HG02938 (cell line): ENCODE data around the gene DAP.
A peak's percentile ranks its signal among the peaks of the same experiment; 100 is the strongest.

Experiments used
- ATAC-seq: cut with Tn5 transposase; IDR thresholded peaks from one replicate; pipeline ENCODE4 v1.9.1; 2021; ENCODE audit warnings: mild to moderate bottlenecking, moderate library complexity; ENCODE audit not compliant: unreplicated experiment

DAP gene

GRCh38 chr5:10695055-10695649, 65.9 kb downstream of the DAP start:
- ATAC-seq: no peak

GRCh38 chr5:10691826-10692785, 68.9 kb downstream of the DAP start:
- ATAC-seq: no peak

DNA sequence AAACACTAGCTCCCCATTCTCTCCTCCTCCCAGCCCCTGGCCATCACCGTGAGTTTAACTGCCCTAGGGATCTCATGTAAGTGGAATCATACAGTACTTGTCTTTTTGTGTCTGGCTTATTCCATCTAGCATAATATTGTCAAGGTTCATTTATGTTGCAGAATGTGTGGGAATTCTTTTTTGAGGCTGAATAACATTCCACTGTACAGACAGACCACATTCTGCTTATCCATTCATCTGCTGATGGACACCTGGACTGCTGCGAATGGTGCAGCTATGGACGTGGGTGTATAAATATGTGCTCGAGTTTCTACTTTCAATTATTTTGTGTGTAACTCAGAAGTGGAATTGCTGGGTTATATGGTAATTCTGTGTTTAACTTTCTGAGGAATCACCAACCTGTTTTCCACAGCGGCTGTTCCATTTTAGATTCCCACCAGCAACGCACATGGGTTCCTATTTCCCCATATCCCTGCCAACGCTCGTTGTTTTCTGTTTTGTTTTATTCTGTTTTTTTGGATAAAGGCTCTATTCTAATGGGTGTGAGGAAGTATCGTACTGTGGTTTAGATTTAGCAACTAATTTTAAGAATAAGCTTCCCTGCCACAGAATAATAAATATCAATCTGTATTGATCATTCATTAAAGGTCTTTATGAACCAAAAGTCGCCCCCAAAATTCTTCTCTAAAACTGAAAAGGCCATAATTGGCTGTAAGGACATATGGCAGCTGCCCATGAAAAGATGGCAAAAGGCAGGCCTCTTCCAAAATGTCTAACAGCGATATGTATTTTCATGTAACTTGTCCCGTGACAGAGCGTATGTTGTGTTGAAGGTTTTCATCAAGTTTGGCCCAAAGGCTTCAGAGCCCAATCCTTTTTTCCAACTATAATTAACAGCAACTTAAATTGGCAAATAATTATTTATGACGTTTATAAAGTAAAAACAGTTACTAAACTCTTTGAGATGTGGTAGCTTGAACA, 70.3 kb downstream of the DAP start:
- ATAC-seq: no peak

DNA sequence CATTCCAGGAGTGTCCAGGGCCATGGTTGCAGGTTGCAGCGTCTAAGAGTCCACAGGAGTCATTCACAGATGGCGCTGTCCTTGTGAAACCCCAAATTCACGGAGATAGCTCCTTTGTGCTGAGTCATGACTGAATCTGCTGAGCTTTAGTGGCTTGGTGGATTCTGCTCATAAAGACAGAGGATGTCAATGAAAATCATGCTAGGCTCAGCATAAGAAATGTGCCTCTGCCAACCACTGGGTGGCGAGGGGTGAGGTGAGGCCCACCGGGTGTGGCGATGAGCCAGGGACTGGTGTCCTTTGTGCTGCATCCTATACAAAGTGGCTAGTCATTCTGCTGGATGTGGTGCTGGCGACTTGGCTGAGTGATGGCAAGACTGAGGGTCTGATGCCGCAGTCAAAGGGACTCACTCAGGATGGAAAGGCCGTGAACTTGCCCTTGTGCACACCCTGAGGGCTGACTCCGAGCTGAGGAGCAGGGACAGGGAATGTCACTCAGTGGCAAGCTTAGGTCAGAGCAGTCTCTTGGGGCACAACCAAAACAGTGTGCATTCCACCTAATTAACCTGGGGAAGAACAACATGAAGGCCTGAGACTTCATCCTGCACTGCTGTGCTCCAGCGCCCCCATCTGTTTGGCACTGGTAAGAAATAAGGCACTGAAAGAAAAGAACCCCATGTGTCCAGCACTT, 71.5 kb downstream of the DAP start:
- ATAC-seq: no peak

DNA sequence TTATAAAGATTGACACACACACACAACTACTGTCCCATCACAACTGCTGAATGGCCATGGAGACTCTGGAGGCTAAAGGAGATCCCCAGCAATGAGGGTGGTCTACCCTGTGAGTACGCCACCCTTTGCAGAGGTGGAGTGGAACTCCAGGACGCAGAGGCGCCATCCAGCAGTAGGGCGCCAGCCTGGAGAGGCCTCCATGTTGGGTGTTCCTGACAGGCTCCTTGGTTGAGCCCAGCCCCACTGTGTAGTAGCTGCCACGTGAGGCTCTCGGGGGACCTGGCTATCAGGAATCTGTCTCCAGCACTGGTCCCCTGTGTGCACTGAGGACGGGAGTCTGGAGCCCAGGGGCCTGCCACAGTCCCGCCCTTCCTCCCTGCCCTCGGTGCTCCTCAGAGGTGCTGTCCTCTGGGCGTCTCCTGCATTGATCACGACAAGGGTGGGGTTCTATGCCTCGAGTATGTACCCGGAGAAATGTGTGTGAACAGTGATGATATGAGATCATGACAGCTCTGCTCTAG, 72.3 kb downstream of the DAP start:
- no peak for ATAC-seq

DNA sequence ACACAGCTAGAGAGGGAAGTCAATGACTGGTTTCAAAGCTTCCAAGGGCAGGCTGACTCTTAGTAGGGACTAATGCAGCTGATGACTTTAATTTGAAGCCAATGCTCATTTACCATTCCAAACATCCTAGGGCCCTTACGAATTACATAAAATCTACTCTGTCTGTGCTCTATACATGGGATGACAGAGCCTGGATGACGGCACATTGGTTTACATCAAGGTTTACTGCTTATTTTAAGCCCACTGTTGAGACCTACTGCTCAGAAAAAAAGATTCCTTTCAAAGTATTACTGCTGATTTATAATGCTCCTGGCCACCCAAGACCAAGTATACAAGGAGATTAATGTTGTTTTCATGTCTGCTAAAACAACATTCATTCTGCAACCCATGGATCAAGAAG, 74.1 kb downstream of the DAP start:
- ATAC-seq: no peak

- peak; percentile 86 for ATAC-seq
Measured at GRCh38 chr5:10685115-10685521, 75.9 kb downstream of the DAP start.

DNA sequence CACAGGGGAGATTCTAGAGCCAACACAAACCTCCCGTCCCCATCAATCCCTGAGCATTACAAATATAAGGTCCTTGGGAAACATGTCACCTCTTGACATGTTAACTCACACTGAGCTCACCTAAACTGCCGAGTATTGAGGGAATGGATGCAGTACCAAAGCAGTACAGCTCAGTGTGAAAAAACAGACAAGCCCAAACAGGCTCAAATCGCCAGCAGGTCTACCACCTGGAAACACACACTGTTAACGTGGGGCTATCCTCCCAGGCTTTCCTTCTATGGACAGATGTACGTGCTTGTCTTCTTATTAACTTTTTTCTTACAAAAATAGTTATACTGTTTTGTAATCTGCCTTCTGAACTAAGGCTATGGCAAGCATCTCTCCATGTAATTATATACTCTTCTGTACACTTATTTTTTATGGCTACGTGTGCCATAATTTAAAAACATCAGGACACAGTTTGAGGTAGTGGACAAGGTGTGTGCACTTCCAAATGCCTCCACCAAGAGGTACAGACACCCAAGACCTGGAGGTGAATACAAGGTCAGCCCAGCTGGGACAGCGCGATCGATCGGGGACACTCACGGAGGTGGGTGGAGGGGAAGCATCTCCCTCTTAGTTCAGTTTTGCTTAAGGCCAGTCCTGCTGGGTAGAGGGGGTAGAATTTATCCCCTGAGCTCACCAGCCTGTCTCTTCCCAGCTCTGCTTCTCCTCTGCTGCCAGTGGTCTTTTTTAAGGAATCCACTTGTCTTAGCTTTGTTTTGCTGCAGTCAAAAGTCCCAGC, 76.5 kb downstream of the DAP start:
- peak; percentile 59 for ATAC-seq

- no peak for ATAC-seq
Measured at GRCh38 chr5:10682801-10683525, 78.1 kb downstream of the DAP start.

GRCh38 chr5:10681731-10682679, 79.0 kb downstream of the DAP start:
- no peak for ATAC-seq

GRCh38 chr5:10680876-10681481, 80.1 kb downstream of the DAP start:
- ATAC-seq: no peak

DNA sequence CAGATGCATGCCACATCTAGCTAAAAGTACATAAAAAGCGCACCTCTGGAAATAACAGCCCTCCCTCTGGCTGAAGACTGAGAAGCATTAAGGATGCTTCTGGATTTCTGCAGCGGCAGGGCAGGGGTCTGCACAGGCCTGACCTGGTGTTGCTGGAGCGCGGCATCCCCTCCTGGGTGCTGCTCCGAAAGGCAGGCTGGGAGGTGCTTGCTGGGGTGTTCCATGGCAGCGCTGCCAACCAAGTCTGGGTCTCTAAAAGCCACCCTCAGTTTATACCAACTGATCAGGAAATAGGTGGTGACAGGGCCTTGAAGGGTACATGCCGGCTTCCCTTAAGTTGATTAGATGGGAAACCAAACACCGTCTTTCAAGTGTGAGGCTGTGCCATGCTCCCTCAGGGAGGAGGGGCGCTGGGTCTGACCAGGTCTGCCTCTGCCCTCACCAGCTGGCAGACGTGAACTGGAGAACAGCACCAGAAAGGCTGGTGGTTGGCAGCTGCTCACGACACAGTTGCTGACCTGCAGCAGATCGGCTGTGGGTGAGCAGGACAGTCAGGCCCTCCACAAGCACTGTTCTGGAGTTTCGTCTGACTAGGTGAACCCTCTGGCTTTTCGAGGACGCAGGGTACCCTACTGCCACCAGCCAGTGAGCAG, 81.6 kb downstream of the DAP start:
- no peak for ATAC-seq

- ATAC-seq: no peak
Measured at GRCh38 chr5:10678244-10678643, 82.8 kb downstream of the DAP start.

DNA sequence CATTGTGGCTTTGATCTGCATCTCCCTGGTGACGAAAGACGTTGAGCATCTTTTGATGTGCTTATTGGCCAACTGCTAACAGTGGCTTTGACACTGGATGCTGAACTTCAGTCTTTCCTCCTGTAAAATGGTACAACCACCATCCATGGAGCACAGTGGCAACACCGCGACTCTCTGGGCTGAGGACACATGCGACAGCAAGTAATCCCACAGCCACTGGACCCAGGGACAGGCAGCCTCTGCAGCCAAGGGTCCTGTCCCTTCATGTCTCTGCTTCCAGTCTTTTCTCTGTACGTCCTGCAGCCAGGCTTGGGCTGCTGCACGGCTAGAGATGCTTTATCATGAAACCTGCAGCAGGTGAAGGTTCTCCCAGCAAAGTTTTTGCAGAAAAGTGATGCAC, 83.5 kb downstream of the DAP start:
- no peak for ATAC-seq

DNA sequence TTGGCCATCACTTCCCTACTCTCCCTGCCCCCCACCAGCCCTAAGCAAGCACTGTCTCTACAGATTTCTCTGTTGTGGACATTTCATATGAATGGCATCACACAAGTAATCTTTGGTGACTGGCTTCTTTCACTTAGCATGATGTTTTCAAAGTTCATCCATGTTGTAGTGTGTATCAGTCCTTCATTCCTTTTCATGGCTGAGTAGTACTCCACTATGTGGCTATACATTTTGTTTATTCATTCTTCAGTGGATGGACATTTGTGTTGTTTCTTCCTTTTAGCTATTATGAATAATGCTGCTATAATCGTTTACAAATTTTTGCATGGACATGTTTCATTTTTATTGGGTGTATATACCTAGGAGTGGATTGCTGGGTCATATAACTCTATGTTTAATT, 84.1 kb downstream of the DAP start:
- no peak for ATAC-seq

- ATAC-seq: no peak
Measured at GRCh38 chr5:10676224-10676623, 84.8 kb downstream of the DAP start.

DNA sequence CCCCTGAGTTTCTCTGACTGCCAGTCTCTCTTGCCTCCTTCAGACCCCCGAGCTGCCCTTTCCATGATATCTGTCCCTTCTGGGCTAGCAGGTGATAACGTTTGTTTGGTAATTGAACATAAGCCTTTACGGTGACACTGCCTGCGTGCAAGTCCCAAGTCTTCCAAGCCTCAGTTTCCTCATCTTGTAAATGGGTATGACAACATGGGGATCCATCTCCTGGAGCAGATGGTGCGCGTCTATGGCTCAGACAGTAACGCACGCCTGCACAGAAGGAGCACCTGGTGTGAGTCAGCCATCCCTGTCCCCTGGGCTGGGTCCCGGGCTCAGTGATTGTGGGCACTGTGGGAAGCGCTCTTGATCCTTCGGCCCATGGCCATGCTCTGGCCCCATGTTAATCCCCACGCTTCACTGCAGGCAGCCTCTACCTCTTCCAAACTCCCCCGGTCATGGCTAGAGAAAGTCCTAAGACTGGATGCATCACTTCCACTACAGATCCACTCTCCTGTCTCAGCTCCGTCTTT, 85.8 kb downstream of the DAP start:
- no peak for ATAC-seq
